Endothelial cell of umbilical vein (primary cell): ENCODE measurements around the gene EPN3. TPM values are rescaled to one million over a fixed set of nuclear protein-coding genes. Genes with fewer than 3 reads are reported as not detected.
A peak's percentile ranks its signal among the peaks of the same experiment; 100 is the strongest.

Experiments used
- BruUV-seq: library from RNA; stranded (reverse); fragments of 400-500 nt; replicated peaks from 2 replicates; lab custom pipeline; 2021; lab: Mats Ljungman, UMichigan
- CTCF ChIA-PET: fragments of 300-600, 350-600 bp; sonication (Branson Sonifier 250); formaldehyde crosslinking; loops from one replicate; lab custom pipeline; 2021; ENCODE audit warnings: antibody characterized with exemption, inconsistent platforms; lab: Charles Lee
- POLR2A ChIA-PET: fragments of 300-600, 350-600 bp; sonication (Branson Sonifier 250); formaldehyde crosslinking; loops from one replicate; lab custom pipeline; 2021; ENCODE audit warnings: antibody characterized with exemption, inconsistent platforms; lab: Charles Lee
- DNase-seq: peaks from one replicate; pipeline ENCODE4 v3.0.0-alpha.2; 2011; ENCODE audit warnings: low read depth, low spot score
- FAIRE-seq: peaks from 2 replicates; lab custom pipeline; 2011; peaks lifted over from hg19 to GRCh38; lab: Jason Lieb, UNC
- H2AFZ ChIP-seq: 2 replicates; pipeline ENCODE4 v1.6.0; 2012; ENCODE audit warnings: low read depth, low read length, control low read depth, inconsistent platforms
- H3K27ac ChIP-seq: 2 replicates; pipeline ENCODE4 v1.5.1; 2011; ENCODE audit warnings: low read depth, mild to moderate bottlenecking, control low read depth, low read length, moderate library complexity; ENCODE audit not compliant: insufficient read depth
- H3K27me3 ChIP-seq, 2 experiments: 2 replicates each; pipeline versions ENCODE4 v1.6.0 to v1.6.1; 2011; ENCODE audit warnings: low read length in 2 of 2, mixed read lengths in 1 of 2; ENCODE audit not compliant: control insufficient read depth in 2 of 2, insufficient read depth in 2 of 2
- H3K36me3 ChIP-seq, 2 experiments: 2 replicates in 1 of 2; 3 replicates in 1 of 2; pipeline ENCODE4 v1.5.1; 2011; ENCODE audit warnings: low read length in 2 of 2, mild to moderate bottlenecking in 1 of 2, moderate library complexity in 1 of 2; ENCODE audit not compliant: control insufficient read depth in 2 of 2, insufficient read depth in 2 of 2; ENCODE audit errors: extremely low read depth in 1 of 2
- H3K4me1 ChIP-seq: 3 replicates; pipeline ENCODE4 v1.5.1; 2011; ENCODE audit warnings: mild to moderate bottlenecking, low read length; ENCODE audit not compliant: control insufficient read depth, insufficient read depth; ENCODE audit errors: extremely low read depth
- H3K4me2 ChIP-seq: 2 replicates; pipeline ENCODE4 v1.6.1; 2011; ENCODE audit warnings: low read length, control low read depth, mixed read lengths; ENCODE audit not compliant: insufficient read depth
- H3K4me3 ChIP-seq, 3 experiments: fragments of 200-600 bp in 1 of 3; sonication (generic), shearing (Covaris generic) in 1 of 3; replicated peaks in 1 of 3; 2 replicates each; pipeline ENCODE4 v1.5.1; 2011 to 2016; ENCODE audit warnings: control low read depth in 3 of 3, low read length in 3 of 3, mild to moderate bottlenecking in 2 of 3, inconsistent platforms in 1 of 3, low read depth in 1 of 3, moderate library complexity in 1 of 3; ENCODE audit not compliant: insufficient read depth in 1 of 3
- H3K79me2 ChIP-seq: 2 replicates; pipeline ENCODE4 v1.6.0; 2012; ENCODE audit warnings: low read length, inconsistent platforms; ENCODE audit not compliant: control insufficient read depth, insufficient read depth
- H3K9ac ChIP-seq: replicated peaks from 2 replicates; pipeline ENCODE3; 2011; ENCODE audit warnings: low read length, control low read depth; ENCODE audit not compliant: insufficient read depth; ENCODE audit errors: extremely low read depth
- H3K9me1 ChIP-seq: replicated peaks from 3 replicates; pipeline ENCODE4 v1.6.0; 2011; ENCODE audit warnings: mild to moderate bottlenecking, low read length; ENCODE audit not compliant: control insufficient read depth, insufficient read depth; ENCODE audit errors: extremely low read depth
- H3K9me3 ChIP-seq: replicated peaks from 2 replicates; pipeline ENCODE4 v1.5.1; 2012; ENCODE audit warnings: low read length, inconsistent platforms; ENCODE audit not compliant: control insufficient read depth, insufficient read depth
- H4K20me1 ChIP-seq: replicated peaks from 2 replicates; pipeline ENCODE3; 2011; ENCODE audit warnings: mild to moderate bottlenecking, low read length; ENCODE audit not compliant: control insufficient read depth, insufficient read depth; ENCODE audit errors: extremely low read depth
- CTCF ChIP-seq, 2 donors: IDR thresholded peaks; 1 replicate in 1 of 2; 2 replicates in 1 of 2; pipeline ENCODE4 v1.5.1; 2011; ENCODE audit warnings: low read length in 2 of 2, mild to moderate bottlenecking in 2 of 2, moderate library complexity in 2 of 2, control low read depth in 1 of 2, inconsistent platforms in 1 of 2, low read depth in 1 of 2; ENCODE audit not compliant: insufficient read depth in 1 of 2; ENCODE audit errors: extremely low read depth in 1 of 2
- EZH2 ChIP-seq: IDR thresholded peaks from 2 replicates; pipeline ENCODE4 v1.6.1; 2012; ENCODE audit warnings: borderline replicate concordance, low read depth, mild to moderate bottlenecking, moderate library complexity, low read length, inconsistent platforms; ENCODE audit not compliant: severe bottlenecking
- FOS ChIP-seq: IDR thresholded peaks from 2 replicates; pipeline ENCODE4 v1.6.1; 2011; ENCODE audit warnings: mild to moderate bottlenecking, low read length, moderate library complexity, borderline replicate concordance; ENCODE audit not compliant: insufficient read depth
- GATA2 ChIP-seq: IDR thresholded peaks from 2 replicates; pipeline ENCODE4 v1.7.0; 2011; ENCODE audit warnings: low read depth, mild to moderate bottlenecking, moderate library complexity, mixed read lengths, low read length; ENCODE audit not compliant: insufficient read length, insufficient read depth
- JUN ChIP-seq: IDR thresholded peaks from 2 replicates; pipeline ENCODE4 v1.6.1; 2011; ENCODE audit warnings: borderline replicate concordance, low read depth; ENCODE audit not compliant: insufficient read length, insufficient read depth
- MYC ChIP-seq: IDR thresholded peaks from one replicate; pipeline ENCODE4 v1.6.1; 2011; ENCODE audit warnings: mild to moderate bottlenecking, low read depth, low read length
- POLR2A ChIP-seq: IDR thresholded peaks from 2 replicates; pipeline ENCODE4 v1.6.1; 2012; ENCODE audit warnings: low read depth, mild to moderate bottlenecking, control low read depth, low read length
- POLR2AphosphoS5 ChIP-seq: IDR thresholded peaks from 2 replicates; pipeline ENCODE4 v1.6.1; 2012; ENCODE audit warnings: low read depth, mild to moderate bottlenecking, control low read depth, low read length, moderate library complexity; ENCODE audit not compliant: insufficient read depth
- dilution Hi-C: fragments of 300-500 bp; cut with MboI; formaldehyde crosslinking; loops from one replicate; pipeline ENCODE4 v1.15.0; 2019; ENCODE audit warnings: low sequenced_read_pairs; ENCODE audit not compliant: extremely low pct_ligation_motif_present
- intact Hi-C: fragments of 100-400 bp; cut with micrococcal nuclease; formaldehyde crosslinking; loops from one replicate; pipeline ENCODE4 v1.10.0; 2022
- polyA plus RNA-seq, 4 experiments: library from polyadenylated mRNA; depleted of rRNA in 3 of 4; stranded (reverse) in 3 of 4; unstranded in 1 of 4; fragments of >200 nt; gene quantifications; 2 replicates each; pipeline versions ENCODE4 v1.2.1 to v1.2.3, GENCODE V29; 2011 to 2012; ENCODE audit warnings: missing spikeins in 1 of 4
- total RNA-seq: library from RNA; stranded (reverse); gene quantifications from 2 replicates; pipeline ENCODE4 v1.2.3, GENCODE V29; 2021
- TF ChIP-seq, protein P1 (sequence below): IDR thresholded peaks from 2 replicates; pipeline ENCODE4 v1.6.1; 2011; ENCODE audit not compliant: insufficient read depth, insufficient read length

Gene EPN3
- total and polyA plus RNA-seq, 2 donors (not counting 3 experiments of a cell fraction or from before 2014, with no cell fraction given), result not detected

GRCh38 chr17:50560185-50560824 is 27.8 kb downstream of the EPN3 start, which contains the start of gene CACNA1G:
Gene CACNA1G (plus strand): TSS chr17:50560715. CDS start chr17:50561460, 745 bp downstream.
- CTCF ChIA-PET, result interaction anchor here (0.8 to 2.4 kb wide), 9 partner anchors 8 to 120 kb away, joined by 3 to 17 read pairs (median 3); no protein-coding TSS in a partner anchor
- Histone ChIP-seq H3K4me2 (peak within 1 kb of the TSS; percentile 61), H4K20me1 (no peaks in the 10 kb centered on the region), H2AFZ (no peak within 1 kb of the TSS), H3K9me1 (no peaks in the 10 kb centered on the region), H3K27ac (no peak within 1 kb of the TSS), H3K36me3 (peaks cover 0 to 3% of the 10 kb centered on the region in 2 experiments), H3K79me2 (no peaks in the 10 kb centered on the region), H3K9me3 (no peaks in the 10 kb centered on the region), H3K4me3 (peak within 1 kb of the TSS in 1 of 3 experiments; percentile 15), H3K9ac (no peak within 1 kb of the TSS), H3K27me3 (peaks cover 46 to 55% of the 10 kb centered on the region in 2 experiments), H3K4me1 (peaks cover 7% of the 10 kb centered on the region)
- DNase-seq, result peak; percentile 70
- FAIRE-seq, result peak; percentile 80
- no TSS peak for BruUV-seq
- POLR2A ChIA-PET, result interaction anchor here (1.0 kb wide), 1 partner anchor 10 kb away, joined by 3 read pairs; no protein-coding TSS in a partner anchor
- intact Hi-C loops (loop anchor here (5.0 kb wide), 2 partner anchors 42 to 57 kb away; no protein-coding TSS in a partner anchor), dilution Hi-C loops (no loop called here)
- TF ChIP-seq GATA2, result no peak
- TF ChIP-seq JUN, result no peak
- TF ChIP-seq CTCF (IDR thresholded peaks at IDR 0.05; ENCODE audit: extremely low read depth in 1 of 2, insufficient read depth in 1 of 2, low read depth in 1 of 2, low read length in 2 of 2), result no peak
- TF ChIP-seq POLR2AphosphoS5, result no peak
- TF ChIP-seq, protein P1, sequence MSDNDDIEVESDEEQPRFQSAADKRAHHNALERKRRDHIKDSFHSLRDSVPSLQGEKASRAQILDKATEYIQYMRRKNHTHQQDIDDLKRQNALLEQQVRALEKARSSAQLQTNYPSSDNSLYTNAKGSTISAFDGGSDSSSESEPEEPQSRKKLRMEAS, result no peak
- TF ChIP-seq EZH2, result no peak
- TF ChIP-seq MYC, result no peak
- no peak for TF ChIP-seq FOS
- TF ChIP-seq POLR2A, result no peak
